Measurements from ENCODE around the gene NAA40. TPM values are rescaled to one million over a fixed set of nuclear protein-coding genes. Genes with fewer than 3 reads are reported as not detected.

Gene NAA40
- total RNA-seq, 1 donor = 13.3 TPM

DNA sequence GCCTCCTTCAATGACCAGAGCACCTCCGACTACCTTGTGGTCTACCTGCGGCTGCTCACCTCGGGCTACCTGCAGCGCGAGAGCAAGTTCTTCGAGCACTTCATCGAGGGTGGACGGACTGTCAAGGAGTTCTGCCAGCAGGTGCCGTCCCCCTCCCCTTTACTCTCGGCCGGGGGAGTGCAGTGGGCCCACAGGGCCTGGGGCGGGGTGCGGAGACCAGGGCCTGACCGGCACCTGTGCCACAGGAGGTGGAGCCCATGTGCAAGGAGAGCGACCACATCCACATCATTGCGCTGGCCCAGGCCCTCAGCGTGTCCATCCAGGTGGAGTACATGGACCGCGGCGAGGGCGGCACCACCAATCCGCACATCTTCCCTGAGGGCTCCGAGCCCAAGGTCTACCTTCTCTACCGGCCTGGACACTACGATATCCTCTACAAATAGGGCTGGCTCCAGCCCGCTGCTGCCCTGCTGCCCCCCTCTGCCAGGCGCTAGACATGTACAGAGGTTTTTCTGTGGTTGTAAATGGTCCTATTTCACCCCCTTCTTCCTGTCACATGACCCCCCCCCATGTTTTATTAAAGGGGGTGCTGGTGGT lies 58.4 kb downstream of the NAA40 start:
- TF ChIP-seq, protein P1, sequence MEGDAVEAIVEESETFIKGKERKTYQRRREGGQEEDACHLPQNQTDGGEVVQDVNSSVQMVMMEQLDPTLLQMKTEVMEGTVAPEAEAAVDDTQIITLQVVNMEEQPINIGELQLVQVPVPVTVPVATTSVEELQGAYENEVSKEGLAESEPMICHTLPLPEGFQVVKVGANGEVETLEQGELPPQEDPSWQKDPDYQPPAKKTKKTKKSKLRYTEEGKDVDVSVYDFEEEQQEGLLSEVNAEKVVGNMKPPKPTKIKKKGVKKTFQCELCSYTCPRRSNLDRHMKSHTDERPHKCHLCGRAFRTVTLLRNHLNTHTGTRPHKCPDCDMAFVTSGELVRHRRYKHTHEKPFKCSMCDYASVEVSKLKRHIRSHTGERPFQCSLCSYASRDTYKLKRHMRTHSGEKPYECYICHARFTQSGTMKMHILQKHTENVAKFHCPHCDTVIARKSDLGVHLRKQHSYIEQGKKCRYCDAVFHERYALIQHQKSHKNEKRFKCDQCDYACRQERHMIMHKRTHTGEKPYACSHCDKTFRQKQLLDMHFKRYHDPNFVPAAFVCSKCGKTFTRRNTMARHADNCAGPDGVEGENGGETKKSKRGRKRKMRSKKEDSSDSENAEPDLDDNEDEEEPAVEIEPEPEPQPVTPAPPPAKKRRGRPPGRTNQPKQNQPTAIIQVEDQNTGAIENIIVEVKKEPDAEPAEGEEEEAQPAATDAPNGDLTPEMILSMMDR (IDR thresholded peaks at IDR 0.05; ENCODE audit: insufficient read depth, low read length) = no peak
- no peak overlapping the region for H3K4me3 ChIP-seq (ENCODE audit: low read depth, low read length)
- DNase-seq (ENCODE audit: low read depth) = no peak

DNA sequence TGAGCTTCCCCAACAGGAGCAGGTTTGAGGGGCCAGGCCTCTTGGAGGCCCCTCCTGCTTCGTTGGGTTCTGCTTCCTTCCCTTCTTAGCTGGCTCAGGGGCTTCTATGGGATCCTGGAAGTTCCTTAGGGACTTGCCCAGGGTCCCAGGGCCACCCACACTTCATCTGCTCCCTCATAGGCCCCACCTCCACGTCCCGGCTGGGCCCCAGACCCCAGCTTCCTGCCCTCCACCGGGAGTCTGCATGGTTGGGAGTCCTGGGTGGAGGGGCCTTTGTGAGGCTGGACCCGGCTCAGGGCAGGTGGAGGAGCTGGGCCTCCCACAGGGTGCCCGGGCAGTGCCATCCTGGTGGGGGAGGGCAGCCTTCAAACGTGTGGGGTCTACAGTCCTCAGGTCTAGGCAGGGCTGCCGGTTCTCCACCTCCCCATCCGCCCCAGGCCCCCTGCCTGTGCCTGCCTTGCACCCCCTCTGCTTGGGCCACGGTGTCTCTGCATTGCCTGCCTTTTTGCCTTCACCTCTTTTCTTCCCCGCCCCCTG lies 59.1 kb downstream of the NAA40 start:
- TF ChIP-seq, protein P1 (IDR thresholded peaks at IDR 0.05; ENCODE audit: insufficient read depth, low read length) = no peak
- no peak overlapping the region for H3K4me3 ChIP-seq (ENCODE audit: low read depth, low read length)
- DNase-seq (ENCODE audit: low read depth) = no peak

DNA sequence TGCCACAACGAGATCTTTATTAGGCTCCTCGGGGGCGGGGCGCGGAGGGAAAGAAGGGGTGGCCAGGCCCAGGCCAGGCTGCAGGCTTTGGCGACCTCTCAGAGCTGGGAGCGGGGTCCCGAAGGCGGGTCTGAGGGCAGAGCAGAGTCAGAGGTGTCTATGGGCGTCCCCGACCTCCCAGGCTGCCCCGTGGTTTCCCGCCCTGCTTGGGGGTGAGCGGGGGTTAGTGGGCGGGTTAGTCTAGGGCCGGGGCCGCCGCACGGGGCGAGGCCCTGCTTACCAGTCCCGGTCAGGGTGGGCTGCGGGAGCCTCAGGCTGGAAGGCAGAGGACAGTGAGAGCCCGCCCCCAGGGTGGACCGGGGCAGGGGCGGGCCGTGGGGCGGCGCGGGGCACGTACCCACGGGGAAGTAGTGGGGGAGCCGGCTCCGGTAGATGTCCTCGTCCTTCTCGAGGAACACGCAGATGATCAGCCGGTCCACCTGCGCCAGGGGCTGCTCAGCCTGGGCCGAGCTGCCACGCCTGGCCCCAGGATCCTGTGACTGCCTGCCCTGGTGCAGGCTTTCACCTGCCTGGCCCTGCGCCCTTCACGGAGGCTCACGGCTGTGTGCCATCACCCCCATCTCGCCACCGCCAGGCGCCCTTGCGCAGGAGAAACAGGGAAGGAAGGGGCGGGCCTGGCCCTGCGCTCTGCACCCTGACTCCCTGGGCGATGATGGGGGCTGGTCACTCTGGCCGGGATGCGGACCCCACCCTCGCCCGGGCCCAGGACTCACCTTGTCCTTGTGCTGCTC lies 60.0 kb downstream of the NAA40 start:
- no peak overlapping the region for H3K4me3 ChIP-seq (ENCODE audit: low read depth, low read length)
- DNase-seq (ENCODE audit: low read depth) = no peak
- TF ChIP-seq, protein P1 (IDR thresholded peaks at IDR 0.05; ENCODE audit: insufficient read depth, low read length) = no peak

DNA sequence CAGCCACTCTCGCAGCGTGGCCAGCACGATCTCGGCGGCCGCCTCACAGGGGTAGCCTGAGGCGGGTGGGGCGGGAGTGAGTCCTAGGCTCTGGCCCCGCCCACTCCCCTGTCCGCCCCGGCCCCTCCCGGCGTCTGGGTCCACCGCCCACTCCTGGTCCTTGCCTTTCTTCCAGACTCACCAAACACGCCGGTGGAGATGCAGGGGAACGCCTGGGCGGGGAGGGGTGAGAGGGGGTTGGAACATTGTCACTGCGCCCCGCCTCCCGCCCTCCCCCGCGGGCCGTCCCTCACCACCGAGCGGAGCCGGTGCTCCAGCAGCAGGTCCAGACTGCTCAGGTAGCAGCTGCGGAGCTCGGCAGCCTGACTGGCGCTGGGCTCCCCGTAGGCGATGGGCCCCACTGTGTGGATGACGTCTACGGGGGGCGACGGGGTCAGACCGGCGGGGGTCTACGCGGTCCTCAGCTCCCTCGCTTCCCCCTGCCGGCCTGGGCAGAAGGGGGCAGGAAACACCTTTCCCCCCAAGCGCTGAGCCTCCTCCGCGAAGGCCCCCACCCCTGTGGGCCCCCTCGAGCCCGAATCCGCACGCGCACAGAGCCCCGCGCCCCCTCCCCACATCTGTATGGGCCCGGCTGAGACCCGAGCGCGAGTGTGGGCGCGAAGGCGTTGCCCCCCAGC lies 60.7 kb downstream of the NAA40 start:
- TF ChIP-seq, protein P1 (IDR thresholded peaks at IDR 0.05; ENCODE audit: insufficient read depth, low read length) = no peak
- peak; percentile 21 for DNase-seq (ENCODE audit: low read depth)
- H3K4me3 ChIP-seq (ENCODE audit: low read depth, low read length) = no peak overlapping the region

DNA sequence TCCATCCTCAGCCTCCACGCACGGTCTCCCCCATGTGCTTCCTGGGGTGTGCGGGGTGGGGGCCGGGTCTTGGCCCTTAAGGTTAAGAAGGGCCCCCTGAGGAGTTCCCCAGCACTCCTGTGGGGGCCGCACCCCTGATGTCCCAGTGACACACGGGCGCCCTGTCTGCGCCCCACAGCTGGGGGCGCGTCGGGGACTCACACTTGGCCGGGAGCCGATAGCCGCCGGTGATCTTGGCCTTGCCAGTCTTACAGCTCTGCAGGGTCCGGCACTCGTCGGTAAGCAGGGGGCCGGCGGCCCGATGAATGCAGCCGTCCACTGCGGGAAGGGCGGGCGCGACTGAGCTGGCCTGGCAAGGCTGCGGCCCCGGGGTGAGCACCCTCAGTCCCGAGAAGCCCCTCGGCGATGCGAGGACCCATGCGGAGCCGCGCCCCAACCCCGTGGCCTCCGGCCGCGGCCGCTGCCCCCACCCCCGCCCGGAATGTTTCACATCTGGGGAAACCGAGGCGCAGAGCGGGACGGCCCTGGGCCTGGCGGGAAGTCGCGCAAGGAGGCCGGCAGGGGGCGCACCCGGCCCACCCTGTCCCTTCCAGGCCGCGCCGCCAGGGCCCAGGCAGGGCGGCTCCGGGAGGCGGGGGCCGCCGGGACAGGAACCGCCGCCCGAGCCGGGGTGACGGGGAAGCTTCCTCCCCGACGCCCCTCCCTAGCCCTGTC lies 61.4 kb downstream of the NAA40 start:
- H3K4me3 ChIP-seq (ENCODE audit: low read depth, low read length) = peak overlapping the region; percentile 42
- peak; percentile 68 for DNase-seq (ENCODE audit: low read depth)
- TF ChIP-seq, protein P1 (IDR thresholded peaks at IDR 0.05; ENCODE audit: insufficient read depth, low read length) = peak; percentile 62

DNA sequence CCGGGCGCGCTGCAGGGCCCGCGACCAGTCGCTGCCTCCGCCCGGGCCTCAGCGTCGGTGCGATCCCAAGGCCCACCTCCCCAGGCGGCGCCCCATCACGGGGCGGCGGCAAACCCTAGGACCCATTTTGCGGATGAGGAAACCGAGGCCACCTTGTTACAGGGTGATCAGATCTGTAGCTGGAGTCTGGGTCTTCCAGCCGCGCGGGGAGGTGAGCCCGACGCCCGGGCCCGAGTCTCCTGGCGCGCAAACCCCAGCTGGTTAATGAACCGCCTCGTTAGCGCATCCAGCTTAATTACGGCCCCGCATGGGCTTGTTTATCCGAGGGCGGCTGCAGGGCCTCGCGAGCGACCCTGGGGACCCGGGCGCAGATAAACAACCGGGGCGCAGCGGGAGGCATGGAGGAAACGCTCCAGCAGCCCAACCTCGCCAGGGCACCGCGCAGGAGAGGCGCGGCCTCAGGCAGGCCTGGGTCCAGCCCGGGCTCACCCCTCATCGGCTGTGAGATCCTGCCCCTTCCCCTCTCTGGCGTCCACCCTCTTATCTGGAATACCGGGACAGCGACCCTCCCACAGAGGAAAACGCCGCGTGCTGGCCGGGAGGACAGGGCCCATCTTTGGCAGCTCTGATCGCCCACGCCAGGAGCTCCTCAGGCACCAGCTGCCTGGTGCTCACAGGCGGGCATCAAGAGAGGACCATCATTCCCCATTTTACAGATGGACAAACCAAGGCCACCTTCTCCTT lies 62.1 kb downstream of the NAA40 start:
- DNase-seq (ENCODE audit: low read depth) = no peak
- peak overlapping the region; percentile 42 for H3K4me3 ChIP-seq (ENCODE audit: low read depth, low read length)
- TF ChIP-seq, protein P1 (IDR thresholded peaks at IDR 0.05; ENCODE audit: insufficient read depth, low read length) = no peak

Measured in fibroblast of the aortic adventitia (primary cell).